Adipocyte (in vitro differentiated cells): Measurements from ENCODE around the gene TTC6.

Source experiments
- DNase-seq: peaks from one replicate; pipeline ENCODE4 v3.0.0-alpha.2; 2015; ENCODE audit warnings: low read depth
- H3K27me3 ChIP-seq: replicated peaks from 2 replicates; pipeline ENCODE4 v1.7.0; 2013; ENCODE audit warnings: mild to moderate bottlenecking, low read length, moderate library complexity; ENCODE audit not compliant: control insufficient read depth, insufficient read depth
- H3K36me3 ChIP-seq: 2 replicates; pipeline ENCODE4 v1.7.0; 2013; ENCODE audit warnings: low read length, mild to moderate bottlenecking, moderate library complexity; ENCODE audit not compliant: control insufficient read depth, insufficient read depth, severe bottlenecking
- H3K4me1 ChIP-seq: 2 replicates; pipeline ENCODE4 v1.7.0; 2013; ENCODE audit warnings: mild to moderate bottlenecking, low read length, moderate library complexity; ENCODE audit not compliant: control insufficient read depth, insufficient read depth
- H3K4me3 ChIP-seq: 2 replicates; pipeline ENCODE4 v1.7.0; 2013; ENCODE audit warnings: mild to moderate bottlenecking, low read length, moderate library complexity
- H3K9ac ChIP-seq: 2 replicates; pipeline ENCODE4 v1.7.0; 2013; ENCODE audit warnings: mild to moderate bottlenecking, low read length, moderate library complexity
- H3K9me3 ChIP-seq: 2 replicates; pipeline ENCODE4 v1.7.0; 2013; ENCODE audit warnings: mild to moderate bottlenecking, low read length, moderate library complexity; ENCODE audit not compliant: control insufficient read depth

The TTC6 gene

GRCh38 chr14:37622231-37622923 lies 26.9 kb downstream of the TTC6 start:
- Histone ChIP-seq H3K4me3 (peak overlapping the region; percentile 74), H3K4me1 (peaks cover 7% of the 10 kb centered on the region), H3K27me3 (peaks cover 7% of the 10 kb centered on the region), H3K9ac (no peak overlapping the region), H3K9me3 (peaks cover 6% of the 10 kb centered on the region), H3K36me3 (no peaks in the 10 kb centered on the region)
- no peak for DNase-seq

DNA sequence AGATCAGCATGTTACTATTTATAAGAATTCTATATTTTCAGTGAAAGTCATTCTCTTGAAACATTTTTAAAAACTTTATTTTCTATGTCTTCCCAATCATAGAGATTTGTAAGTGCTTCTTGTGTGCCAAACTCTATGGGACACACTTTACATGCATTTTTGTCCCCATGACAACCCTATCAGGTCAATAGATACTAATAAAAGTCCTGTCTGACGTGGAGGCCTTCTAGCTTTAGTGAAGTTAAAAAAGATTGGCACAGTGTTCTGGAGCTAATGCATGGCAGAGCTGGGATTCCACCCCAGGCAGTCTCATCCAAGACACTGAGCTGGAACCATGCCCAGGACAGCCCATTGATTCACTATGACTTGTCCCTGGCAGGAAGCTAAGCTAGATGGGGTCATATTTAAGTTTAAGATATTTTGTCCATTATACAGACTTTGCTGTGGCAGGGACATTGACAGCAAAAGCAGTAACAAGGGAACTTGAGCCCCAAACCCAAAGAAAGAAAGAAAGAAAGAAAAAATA lies 28.1 kb downstream of the TTC6 start:
- Histone ChIP-seq H3K4me1 (peaks cover 7% of the 10 kb centered on the region), H3K9ac (no peak overlapping the region), H3K9me3 (no peaks in the 10 kb centered on the region), H3K4me3 (no peak overlapping the region), H3K27me3 (peaks cover 7% of the 10 kb centered on the region), H3K36me3 (no peaks in the 10 kb centered on the region)
- peak; percentile 34 for DNase-seq

- DNase-seq = no peak
- no peaks in the 10 kb centered on the region for H3K9me3 ChIP-seq
- no peaks in the 10 kb centered on the region for H3K36me3 ChIP-seq
- no peak overlapping the region for H3K9ac ChIP-seq
- H3K4me1 ChIP-seq = peaks cover 7% of the 10 kb centered on the region
- no peak overlapping the region for H3K4me3 ChIP-seq
- peaks cover 7% of the 10 kb centered on the region for H3K27me3 ChIP-seq
These were observed 28.5 kb downstream of the TTC6 start for GRCh38 chr14:37623971-37624370.

DNA sequence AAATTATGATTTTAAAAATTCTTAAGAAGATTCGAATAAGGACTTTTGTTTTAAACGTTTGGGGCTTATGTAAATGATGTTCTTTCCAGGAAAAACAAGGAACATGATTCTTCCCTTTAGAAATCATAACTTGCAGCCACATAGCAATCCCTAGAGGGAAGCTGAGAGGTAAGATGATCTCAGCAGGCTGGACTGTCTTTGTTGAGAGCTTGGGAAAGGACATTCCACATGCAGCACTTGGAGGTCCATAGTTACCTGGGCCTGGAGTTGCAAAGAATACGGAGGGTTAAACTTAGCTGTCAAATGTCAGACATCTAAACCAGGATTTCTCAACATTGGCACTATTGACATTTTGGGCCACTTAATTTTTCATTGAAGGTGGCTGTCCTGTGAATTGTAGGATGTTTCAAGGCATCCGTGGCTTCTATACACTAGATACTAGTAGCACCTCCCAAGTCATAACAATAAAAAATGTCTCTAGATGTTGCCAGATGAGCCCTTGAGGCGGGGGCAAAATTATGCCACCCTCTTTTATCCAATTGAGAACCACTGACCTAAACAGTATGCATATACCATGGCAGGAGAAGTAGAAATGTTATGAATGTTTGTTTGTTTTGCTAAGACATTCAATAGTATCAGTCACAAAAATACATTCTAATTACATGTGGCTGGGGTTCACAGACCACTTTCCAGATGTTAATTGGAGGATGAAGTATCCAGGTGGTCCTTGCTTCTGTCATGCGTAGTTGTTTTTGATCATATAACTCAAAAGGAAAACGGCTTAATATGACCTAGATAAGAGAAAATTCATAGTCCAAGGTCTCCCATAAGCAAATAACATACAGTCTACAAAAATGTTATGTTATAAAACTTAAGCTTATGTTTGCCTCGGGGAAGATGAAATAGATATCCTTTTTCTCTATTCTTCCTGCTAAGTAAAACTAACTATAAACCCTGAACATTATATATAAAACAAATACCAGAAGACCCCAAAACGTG lies 30.5 kb downstream of the TTC6 start:
- Histone ChIP-seq H3K36me3 (no peaks in the 10 kb centered on the region), H3K9ac (no peak overlapping the region), H3K27me3 (peaks cover 7% of the 10 kb centered on the region), H3K9me3 (no peaks in the 10 kb centered on the region), H3K4me3 (no peak overlapping the region), H3K4me1 (peaks cover 7% of the 10 kb centered on the region)
- no peak for DNase-seq

- Histone ChIP-seq H3K27me3 (no peaks in the 10 kb centered on the region), H3K9me3 (no peaks in the 10 kb centered on the region), H3K4me3 (no peak overlapping the region), H3K9ac (no peak overlapping the region), H3K4me1 (no peaks in the 10 kb centered on the region), H3K36me3 (no peaks in the 10 kb centered on the region)
- DNase-seq = no peak
These were observed 41.9 kb downstream of the TTC6 start for GRCh38 chr14:37637341-37637740.

DNA sequence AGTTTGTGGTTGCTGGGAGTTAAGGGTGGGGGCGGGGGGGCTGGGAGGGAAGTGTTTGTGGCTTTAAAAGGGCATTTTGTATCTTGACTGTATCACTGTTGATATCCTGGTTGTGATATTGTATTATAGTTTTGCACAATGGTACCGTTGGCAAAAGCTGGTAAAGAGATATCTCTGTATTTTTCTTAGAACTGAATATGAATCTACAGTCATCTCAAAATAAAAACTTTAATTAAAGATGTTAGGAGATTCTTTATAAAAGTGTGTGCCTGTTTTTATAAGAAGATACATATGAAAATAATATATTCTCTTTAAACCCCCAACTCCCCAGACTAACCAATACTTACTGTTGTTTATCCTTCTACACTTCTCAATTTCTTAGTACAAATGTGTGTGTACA lies 43.2 kb downstream of the TTC6 start:
- DNase-seq = no peak
- no peaks in the 10 kb centered on the region for H3K36me3 ChIP-seq
- peaks cover 3% of the 10 kb centered on the region for H3K27me3 ChIP-seq
- H3K9me3 ChIP-seq = no peaks in the 10 kb centered on the region
- no peak overlapping the region for H3K4me3 ChIP-seq
- H3K4me1 ChIP-seq = no peaks in the 10 kb centered on the region
- H3K9ac ChIP-seq = no peak overlapping the region

GRCh38 chr14:37641117-37641516 lies 45.7 kb downstream of the TTC6 start:
- DNase-seq = no peak
- Histone ChIP-seq H3K4me3 (no peak overlapping the region), H3K36me3 (no peaks in the 10 kb centered on the region), H3K4me1 (no peaks in the 10 kb centered on the region), H3K9me3 (no peaks in the 10 kb centered on the region), H3K9ac (no peak overlapping the region), H3K27me3 (peaks cover 3% of the 10 kb centered on the region)

- no peaks in the 10 kb centered on the region for H3K4me1 ChIP-seq
- H3K9me3 ChIP-seq = no peaks in the 10 kb centered on the region
- peaks cover 3% of the 10 kb centered on the region for H3K27me3 ChIP-seq
- no peak overlapping the region for H3K4me3 ChIP-seq
- no peak overlapping the region for H3K9ac ChIP-seq
- H3K36me3 ChIP-seq = no peaks in the 10 kb centered on the region
- DNase-seq = no peak
These were observed 46.7 kb downstream of the TTC6 start for GRCh38 chr14:37642125-37642524.

DNA sequence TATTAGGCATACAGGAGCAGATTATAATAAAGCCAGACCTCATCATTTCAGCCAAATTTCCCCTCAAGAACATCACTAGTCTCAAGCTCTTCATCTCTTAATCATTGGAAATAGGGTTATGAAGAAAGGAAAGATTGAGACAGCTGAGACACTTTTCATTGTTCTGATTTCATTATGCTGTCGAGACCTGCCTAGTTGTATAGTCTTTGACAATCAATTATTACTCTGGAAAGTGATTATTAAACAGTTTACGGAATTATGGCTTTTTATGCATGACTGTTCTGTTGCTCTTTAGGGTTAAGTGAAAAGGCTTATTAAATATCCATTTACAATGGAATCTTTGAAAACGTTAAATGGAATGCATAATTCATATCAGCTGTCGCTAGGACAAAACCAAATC lies 48.3 kb downstream of the TTC6 start:
- H3K4me1 ChIP-seq = no peaks in the 10 kb centered on the region
- H3K9ac ChIP-seq = no peak overlapping the region
- peaks cover 3% of the 10 kb centered on the region for H3K27me3 ChIP-seq
- no peaks in the 10 kb centered on the region for H3K36me3 ChIP-seq
- H3K4me3 ChIP-seq = no peak overlapping the region
- H3K9me3 ChIP-seq = no peaks in the 10 kb centered on the region
- no peak for DNase-seq
